LHCN-M2 (cell line): ENCODE data around the gene RETN. TPM values are rescaled to one million over a fixed set of nuclear protein-coding genes. Genes with fewer than 3 reads are reported as not detected.

Source experiments
- DNase-seq: peaks from one replicate; pipeline ENCODE4 v3.0.0-alpha.2; 2012; ENCODE audit warnings: low read depth
- total RNA-seq: library from RNA; depleted of rRNA; stranded (reverse); fragments of >200 nt; gene quantifications from 2 replicates; pipeline ENCODE4 v1.2.3, GENCODE V29; 2014

Gene RETN
- total RNA-seq, 1 experiment from 2014 or later: not detected

DNA sequence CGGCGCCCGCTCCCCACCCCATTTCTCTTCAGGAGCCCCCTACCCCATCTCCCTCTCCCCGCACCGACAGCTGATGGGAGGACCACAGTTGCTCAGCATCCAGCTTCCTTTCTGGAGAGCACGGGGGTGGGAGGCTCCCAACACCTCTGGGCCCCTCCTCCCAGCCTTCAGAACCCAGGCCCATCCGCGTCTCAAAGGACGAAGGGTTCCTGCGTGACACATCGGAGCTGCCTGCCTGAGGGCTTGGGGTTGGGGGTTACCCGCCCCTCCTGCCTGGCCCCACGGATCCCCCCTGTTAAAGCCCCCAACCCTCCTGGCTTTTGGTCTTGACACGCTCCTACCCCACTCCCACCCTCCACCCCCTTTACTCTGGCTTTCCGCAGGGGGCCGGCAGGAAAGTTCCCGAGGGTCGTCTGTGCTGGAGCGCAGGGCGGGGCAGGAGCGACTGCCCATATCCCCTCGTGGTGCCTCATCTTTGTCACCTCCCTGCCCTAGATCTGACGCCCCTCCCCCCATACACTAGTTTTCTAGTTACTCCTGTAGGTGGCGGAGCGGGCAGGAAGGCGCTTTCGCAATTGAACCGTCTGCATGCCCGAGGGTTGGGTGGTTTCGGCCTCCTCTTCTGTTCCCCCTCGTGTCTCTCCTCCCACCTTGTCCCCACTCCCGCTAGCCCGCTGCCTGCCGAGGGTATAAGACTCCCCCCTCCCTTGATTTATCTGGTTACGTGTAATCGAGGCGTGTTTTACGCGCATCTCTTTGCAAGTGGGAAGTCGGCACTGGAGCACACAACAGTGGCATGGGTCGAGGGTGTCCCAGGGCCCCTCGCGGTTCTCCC is 12.7 kb downstream of the RETN start:
- DNase-seq: peak; percentile 67

GRCh38 chr19:7682175-7682855 is 13.5 kb downstream of the RETN start:
- no peak for DNase-seq

DNA sequence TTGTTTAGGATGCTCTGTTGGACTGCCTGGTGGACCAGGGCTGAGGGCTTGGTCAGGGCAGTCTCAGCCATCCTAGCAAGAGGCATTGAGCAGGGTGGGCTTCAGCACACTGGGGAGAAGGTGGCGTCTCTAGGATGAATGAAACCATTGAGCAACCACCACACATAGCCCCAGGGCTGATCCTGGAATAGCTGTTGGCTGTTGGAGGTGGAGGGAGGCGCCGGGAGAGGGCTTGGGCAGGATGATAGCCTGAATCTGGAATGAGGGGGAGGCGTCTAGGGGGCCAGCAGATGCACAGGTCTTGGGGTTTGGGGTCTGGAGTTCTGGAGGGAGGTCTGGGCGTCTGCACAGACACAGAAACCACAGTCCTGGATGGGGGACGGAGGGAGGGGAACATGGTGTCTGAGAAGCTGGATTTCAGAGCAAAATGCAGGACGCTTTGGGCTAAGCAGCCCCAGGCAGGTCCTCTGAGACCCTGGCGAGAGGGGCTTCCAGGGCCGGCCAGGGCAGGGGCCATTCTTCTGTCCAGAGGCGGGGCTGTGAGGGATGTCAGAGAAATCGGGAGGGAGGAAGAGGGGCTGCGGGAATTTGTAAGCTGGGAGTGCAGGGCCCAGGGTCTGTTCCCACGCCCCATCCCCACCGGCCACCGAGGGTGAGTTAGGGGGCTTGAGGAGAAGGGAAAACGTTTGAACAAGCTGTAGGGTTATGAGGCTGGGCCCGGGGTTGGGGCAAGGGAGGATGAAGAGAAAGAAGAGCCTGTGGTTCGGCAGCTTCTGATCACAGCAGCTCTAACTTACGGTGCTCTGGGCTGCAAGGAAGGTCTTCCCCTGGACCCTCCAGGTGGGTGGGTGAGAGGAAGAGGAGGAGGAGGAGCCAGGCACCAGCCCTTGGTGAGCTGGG is 16.9 kb downstream of the RETN start:
- DNase-seq: no peak

- DNase-seq: no peak
Observed at GRCh38 chr19:7687177-7687576, 18.3 kb downstream of the RETN start.

GRCh38 chr19:7689165-7689564 is 20.3 kb downstream of the RETN start:
- no peak for DNase-seq

DNA sequence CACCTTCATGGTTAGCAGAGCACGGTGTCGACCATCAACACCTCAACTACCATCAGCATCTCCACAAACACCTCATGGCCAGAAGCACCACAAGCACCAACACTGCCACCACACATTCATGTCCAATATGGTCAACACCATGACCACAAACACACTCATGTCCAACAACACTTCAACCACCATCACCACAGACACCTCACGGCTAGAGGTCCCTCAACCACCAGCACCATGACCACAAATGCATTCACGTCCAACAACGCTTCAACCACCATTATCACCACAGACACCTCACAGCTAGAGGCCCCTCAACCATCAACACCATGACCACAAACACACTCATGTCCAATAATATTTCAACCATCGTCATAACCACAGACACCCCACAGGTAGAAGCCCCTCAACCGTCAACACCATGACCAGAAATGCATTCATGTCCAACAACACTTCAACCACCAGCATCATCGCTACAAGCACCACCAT is 22.0 kb downstream of the RETN start:
- DNase-seq: no peak

DNA sequence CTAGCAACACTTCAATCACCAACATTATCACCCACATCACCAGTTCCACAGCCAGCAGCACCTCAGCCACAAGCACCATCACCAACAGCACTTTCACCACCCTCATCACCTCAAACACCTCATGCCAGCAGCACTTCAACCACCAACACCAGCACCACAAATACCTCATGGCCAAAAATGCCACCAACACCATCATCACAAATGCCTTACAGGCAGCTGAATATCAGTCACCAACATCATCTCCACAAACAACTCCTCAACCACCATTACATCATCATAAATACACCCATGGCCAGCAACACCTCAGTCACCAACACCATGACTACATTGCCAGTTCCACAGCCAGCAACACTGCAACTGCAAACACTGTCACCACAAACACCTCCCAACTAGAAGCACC is 22.6 kb downstream of the RETN start:
- DNase-seq: no peak

DNA sequence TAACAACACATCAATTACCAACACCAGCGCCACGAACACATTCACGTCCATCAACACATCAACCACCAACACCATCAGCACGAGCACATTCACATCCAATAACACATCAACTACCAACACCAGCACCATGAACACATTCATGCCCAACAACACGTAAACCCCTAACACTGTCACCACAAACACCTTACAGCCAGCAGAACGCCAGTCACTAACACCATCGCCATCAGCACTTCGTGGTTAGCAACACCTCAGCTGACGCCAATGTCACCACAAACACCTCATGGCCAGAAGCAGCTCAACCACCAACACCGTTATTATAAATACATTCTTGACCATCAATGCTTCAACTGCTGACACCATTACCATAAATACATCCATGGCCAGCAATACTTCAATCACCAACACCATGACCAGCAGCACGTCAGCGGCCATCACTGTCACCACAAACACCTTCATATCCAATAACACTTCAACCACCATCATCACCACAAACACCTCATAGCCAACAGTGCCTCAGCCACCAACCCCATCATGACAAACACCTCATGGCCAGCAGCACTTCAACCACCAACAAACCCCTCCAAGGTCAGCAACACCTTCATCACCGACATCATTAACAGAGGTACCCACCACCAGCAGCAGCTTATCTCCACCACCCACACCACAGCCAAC is 23.7 kb downstream of the RETN start:
- DNase-seq: no peak

GRCh38 chr19:7694499-7694898 is 25.6 kb downstream of the RETN start:
- DNase-seq: no peak

DNA sequence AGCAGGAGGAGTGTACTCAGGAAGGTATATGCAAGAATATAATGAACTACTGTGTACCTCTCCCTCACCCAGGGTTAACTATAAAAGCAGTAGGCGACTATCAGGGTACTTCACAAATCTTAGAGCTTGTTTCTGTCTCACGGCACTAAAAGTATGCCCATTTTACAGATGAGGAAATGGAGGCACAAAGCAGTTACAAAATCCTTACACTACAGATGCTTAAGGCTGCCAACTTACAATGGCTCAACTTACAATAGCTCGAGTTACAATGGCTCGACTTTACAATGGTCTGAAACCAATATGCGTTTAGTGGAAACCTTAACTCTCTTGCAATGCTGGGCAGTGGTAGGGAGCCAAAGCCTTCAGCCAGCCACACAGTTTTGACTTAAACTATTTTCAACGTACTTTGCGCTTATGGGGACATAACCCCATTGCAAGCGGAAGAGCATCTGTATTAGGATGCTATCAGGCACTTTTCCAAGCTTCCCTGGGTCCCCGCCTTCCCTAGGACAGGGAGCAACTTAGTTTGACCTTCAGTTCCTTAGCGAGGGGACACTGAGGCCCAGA is 29.0 kb downstream of the RETN start:
- no peak for DNase-seq

GRCh38 chr19:7698583-7698982 is 29.7 kb downstream of the RETN start:
- DNase-seq: no peak

- DNase-seq: no peak
Observed at GRCh38 chr19:7699003-7699402, 30.2 kb downstream of the RETN start.

DNA sequence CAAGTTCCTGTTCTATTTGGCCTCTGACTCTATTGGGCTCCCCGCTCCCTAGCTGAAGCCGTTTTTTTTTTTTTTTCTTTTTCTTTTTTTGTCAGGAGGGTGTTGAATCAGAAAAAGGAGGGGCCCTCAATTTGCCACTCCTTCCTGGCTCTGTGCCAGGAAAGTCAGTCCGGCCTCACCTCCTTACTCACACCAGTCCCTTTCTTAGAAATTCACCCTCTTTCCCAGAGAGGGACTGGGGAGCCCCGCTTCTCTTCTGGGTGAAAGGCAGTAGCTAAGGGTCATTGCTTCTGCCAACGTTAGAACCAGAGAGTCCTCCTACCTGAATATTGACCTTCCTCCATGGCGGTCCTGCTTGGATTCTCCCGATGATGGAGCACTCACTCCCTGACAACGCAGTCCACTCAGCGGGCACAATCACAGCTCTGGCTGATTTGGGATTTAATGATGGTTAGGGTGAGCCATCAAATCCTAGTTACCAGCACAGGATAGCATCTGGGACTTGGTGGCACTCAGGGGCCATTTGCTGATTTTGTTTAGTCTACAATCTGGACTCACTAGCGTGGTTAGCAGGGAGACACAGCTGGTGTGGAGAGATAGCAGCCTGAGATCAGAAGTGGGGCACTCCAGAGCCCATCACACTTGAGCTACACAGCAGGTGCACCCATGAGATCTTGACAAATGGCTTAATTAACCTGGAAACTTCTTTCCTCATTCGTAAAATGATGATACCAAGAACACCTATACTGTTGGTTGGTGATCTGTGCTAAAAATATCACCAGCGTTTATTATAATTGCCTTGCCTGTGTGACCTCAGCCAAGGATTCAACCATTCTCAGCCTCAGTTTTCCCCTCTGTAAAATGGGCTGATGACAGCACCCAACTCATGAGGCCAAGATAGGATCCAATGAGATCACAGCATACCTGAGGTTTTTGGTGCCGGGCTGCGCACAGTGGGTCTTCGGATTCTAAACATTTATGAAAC is 30.9 kb downstream of the RETN start:
- no peak for DNase-seq

DNA sequence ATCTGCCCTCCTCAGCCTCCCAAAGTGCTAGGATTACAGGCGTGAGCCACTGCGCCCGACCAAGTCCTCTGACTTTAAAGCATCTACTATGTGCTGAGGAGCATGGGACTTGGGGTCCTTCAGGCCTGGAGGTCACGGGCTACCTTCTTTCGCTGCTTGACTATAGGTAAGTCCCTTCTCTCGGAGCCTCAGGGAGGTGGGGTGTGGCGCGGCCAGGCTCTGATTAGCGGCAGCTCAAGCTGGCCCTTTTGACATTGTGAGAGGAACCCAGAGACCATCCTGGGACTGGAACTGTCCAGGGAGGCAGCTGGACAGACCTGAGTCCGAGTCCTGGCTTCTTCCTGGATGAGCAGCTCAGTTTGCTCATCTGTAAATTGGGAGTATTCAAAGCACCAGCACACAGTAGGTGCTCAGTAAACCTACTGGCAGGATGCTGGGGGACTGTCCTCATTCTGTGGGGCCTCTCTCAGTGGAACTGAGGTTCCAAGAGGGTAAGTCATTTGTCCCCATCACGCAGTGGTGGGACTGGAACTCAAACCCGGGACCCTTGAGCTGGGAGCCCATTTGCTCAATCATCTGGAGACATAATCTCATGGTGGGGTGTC is 32.3 kb downstream of the RETN start:
- no peak for DNase-seq

GRCh38 chr19:7701654-7702457 is 33.0 kb downstream of the RETN start, which contains the start of gene FCER2:
Gene FCER2, minus strand, starts transcription at chr19:7702131. Its CDS starts 2,371 bp downstream, at chr19:7699760.
- DNase-seq: no peak

DNA sequence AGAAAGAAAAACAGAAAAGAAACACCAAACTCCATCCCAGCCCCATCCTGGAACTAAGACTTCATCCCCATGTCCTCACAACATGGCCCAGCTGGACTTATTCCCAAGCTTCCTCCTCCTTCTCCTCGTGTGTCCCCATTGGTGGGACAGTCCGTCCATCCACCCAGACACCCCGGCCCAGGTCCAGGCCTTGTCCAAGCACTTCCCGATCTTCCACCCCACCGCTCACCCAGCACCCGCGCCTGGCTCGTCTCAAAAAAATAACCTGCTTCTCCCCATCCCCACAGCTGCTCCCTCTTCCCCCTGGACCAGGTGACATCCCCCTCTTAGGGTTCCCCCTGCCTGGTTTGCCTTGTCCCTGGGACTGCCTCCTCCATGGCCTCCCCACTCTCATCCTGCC is 34.5 kb downstream of the RETN start:
- no peak for DNase-seq

GRCh38 chr19:7704280-7705060 is 35.6 kb downstream of the RETN start:
- DNase-seq: no peak
